ENCODE data around the gene TMEM168.

- TF ChIP-seq CTCF (IDR thresholded peaks at IDR 0.05): no peak
- TF ChIP-seq POLR2A (IDR thresholded peaks at IDR 0.05): no peak
- no peak for TF ChIP-seq EP300 (IDR thresholded peaks at IDR 0.05)
These were observed 32.9 kb downstream of the TMEM168 start for GRCh38 chr7:112757337-112757736.
